Measurements from ENCODE around the gene PIAS1. TPM values are rescaled to one million over a fixed set of nuclear protein-coding genes. Genes with fewer than 3 reads are reported as not detected.

Gene PIAS1
- total and polyA plus RNA-seq, 2 donors from 2014 or later, result 10.6 to 44.3 TPM

GRCh38 chr15:68239025-68239424 lies 184.9 kb downstream of the PIAS1 start:
- Histone ChIP-seq H3K4me3 (ENCODE audit: low read length in 3 of 3) (no peak overlapping the region), H3K9ac (ENCODE audit: low read length in 3 of 3) (no peak overlapping the region), H3K4me1 (ENCODE audit: control insufficient read depth in 2 of 3, insufficient read depth in 2 of 3, low read depth in 1 of 3, low read length in 3 of 3) (no peaks in the 10 kb centered on the region), H3K36me3 (ENCODE audit: control insufficient read depth in 2 of 3, insufficient read depth in 3 of 3, low read length in 3 of 3) (no peaks in the 10 kb centered on the region), H3K27me3 (ENCODE audit: control insufficient read depth, insufficient read depth, low read length) (no peaks in the 10 kb centered on the region), H3K9me3 (ENCODE audit: control insufficient read depth in 2 of 3, insufficient read depth in 1 of 3, low read length in 3 of 3) (no peaks in the 10 kb centered on the region), H3K27ac (ENCODE audit: low read depth in 2 of 2, low read length in 2 of 2) (no peak overlapping the region)
- DNase-seq, result no peak
- TF ChIP-seq CTCF (IDR thresholded peaks at IDR 0.05; ENCODE audit: borderline replicate concordance, extremely low read depth, insufficient read depth), result no peak
- intact Hi-C loops (cut with DNase I), result no loop called here
- no peak for FAIRE-seq

GRCh38 chr15:68241088-68241935 lies 187.2 kb downstream of the PIAS1 start:
- FAIRE-seq, result no peak
- intact Hi-C loops (cut with DNase I), result no loop called here
- TF ChIP-seq CTCF (IDR thresholded peaks at IDR 0.05; ENCODE audit: borderline replicate concordance, extremely low read depth, insufficient read depth), result no peak

More at GRCh38 chr15:68241088-68241935, 187.2 kb downstream of the PIAS1 start:
- Histone ChIP-seq H3K4me1 (ENCODE audit: control insufficient read depth in 2 of 3, insufficient read depth in 2 of 3, low read depth in 1 of 3, low read length in 3 of 3) (no peaks in the 10 kb centered on the region), H3K36me3 (ENCODE audit: control insufficient read depth in 2 of 3, insufficient read depth in 3 of 3, low read length in 3 of 3) (no peaks in the 10 kb centered on the region), H3K27ac (ENCODE audit: low read depth in 2 of 2, low read length in 2 of 2) (no peak overlapping the region), H3K4me3 (ENCODE audit: low read length in 3 of 3) (no peak overlapping the region), H3K9me3 (ENCODE audit: control insufficient read depth in 2 of 3, insufficient read depth in 1 of 3, low read length in 3 of 3) (peaks cover 0 to 7% (median 0%) of the 10 kb centered on the region in 3 donors), H3K9ac (ENCODE audit: low read length in 3 of 3) (no peak overlapping the region), H3K27me3 (ENCODE audit: control insufficient read depth, insufficient read depth, low read length) (no peaks in the 10 kb centered on the region)
- DNase-seq, result no peak

Other genes with a start within 250 kb of the PIAS1 start
- 0.57 TPM for gene SKOR1, start 228.8 kb upstream of the PIAS1 start, total RNA-seq
- 0.22 TPM for gene SKOR1, start 228.8 kb upstream of the PIAS1 start, polyA plus RNA-seq (ENCODE audit: insufficient read depth, low read depth, low replicate concordance)
- not detected for gene RNU6-1, start 214.3 kb upstream of the PIAS1 start, total RNA-seq
- gene RNU6-1, start 214.3 kb upstream of the PIAS1 start, polyA plus RNA-seq (ENCODE audit: insufficient read depth, low read depth, low replicate concordance), result not detected
- 17.4 TPM for gene CALML4, start 151.0 kb downstream of the PIAS1 start, total RNA-seq
- gene CALML4, start 151.0 kb downstream of the PIAS1 start, polyA plus RNA-seq (ENCODE audit: insufficient read depth, low read depth, low replicate concordance), result 54.7 TPM
- gene CLN6, start 175.4 kb downstream of the PIAS1 start, total RNA-seq, result 36.6 TPM
- 30.8 TPM for gene CLN6, start 175.4 kb downstream of the PIAS1 start, polyA plus RNA-seq (ENCODE audit: insufficient read depth, low read depth, low replicate concordance)
- 47.6 TPM for gene FEM1B, start 223.4 kb downstream of the PIAS1 start, total RNA-seq
- gene FEM1B, start 223.4 kb downstream of the PIAS1 start, polyA plus RNA-seq (ENCODE audit: insufficient read depth, low read depth, low replicate concordance), result 9.8 TPM